AG04449 (cell line): ENCODE measurements around the gene DAG1.

Experiments
- CTCF ChIA-PET: fragments of 350-600 bp; formaldehyde crosslinking; extraction: SDS; loops from one replicate; lab custom pipeline; 2021; ENCODE audit warnings: antibody characterized with exemption; lab: Yijun Ruan, JAX
- POLR2A ChIA-PET: fragments of 400-600, 350-600 bp; formaldehyde crosslinking; extraction: SDS; loops from one replicate; lab custom pipeline; 2020; ENCODE audit warnings: antibody characterized with exemption, inconsistent platforms; lab: Yijun Ruan, JAX
- DNase-seq: peaks from one replicate; pipeline ENCODE4 v3.0.0-alpha.2; 2010; ENCODE audit warnings: low read depth, low spot score
- H3K4me3 ChIP-seq: 2 replicates; pipeline ENCODE4 v1.5.1; 2011; ENCODE audit warnings: low read depth, mild to moderate bottlenecking, control low read depth, low read length
- CTCF ChIP-seq: IDR thresholded peaks from one replicate; pipeline ENCODE4 v1.5.1; 2011; ENCODE audit warnings: mild to moderate bottlenecking, moderate library complexity, low read length, control low read depth, inconsistent platforms; ENCODE audit not compliant: insufficient read depth; ENCODE audit errors: missing control alignments

DAG1 gene

GRCh38 chr3:49500732-49501609 lies 30.9 kb downstream of the DAG1 start:
- peak; percentile 95 for DNase-seq
- TF ChIP-seq CTCF: no peak
- CTCF ChIA-PET: interaction anchor here (1.0 to 1.3 kb wide), 3 partner anchors 39 to 171 kb away, joined by 5 to 6 read pairs (median 5); no protein-coding TSS in a partner anchor
- POLR2A ChIA-PET: interaction anchor here (1.0 kb wide), 1 partner anchor 31 kb away, joined by 5 read pairs; the partner anchor contains the start of gene DAG1
- H3K4me3 ChIP-seq: no peak overlapping the region

- ChIA-PET POLR2A (no interaction called here), CTCF (interaction anchor here (1.0 kb wide), 1 partner anchor 170 kb away, joined by 5 read pairs; no protein-coding TSS in a partner anchor)
- no peak overlapping the region for H3K4me3 ChIP-seq
- TF ChIP-seq CTCF: no peak
- DNase-seq: no peak
Measured at GRCh38 chr3:49501842-49502241, 31.8 kb downstream of the DAG1 start.

GRCh38 chr3:49506906-49507305 lies 36.8 kb downstream of the DAG1 start:
- POLR2A ChIA-PET: no interaction called here
- no peak for TF ChIP-seq CTCF
- DNase-seq: no peak
- no peak overlapping the region for H3K4me3 ChIP-seq
- CTCF ChIA-PET: interaction anchor here (0.7 kb wide), 1 partner anchor 32 kb away, joined by 3 read pairs; no protein-coding TSS in a partner anchor

- ChIA-PET CTCF (interaction anchor here (1.2 kb wide), 1 partner anchor 31 kb away, joined by 5 read pairs; no protein-coding TSS in a partner anchor), POLR2A (interaction anchor here (0.6 kb wide), 1 partner anchor 237 kb away, joined by 3 read pairs; no protein-coding TSS in a partner anchor)
- no peak for TF ChIP-seq CTCF
- no peak for DNase-seq
- no peak overlapping the region for H3K4me3 ChIP-seq
Measured at GRCh38 chr3:49509028-49509561, 39.0 kb downstream of the DAG1 start.

- ChIA-PET CTCF (interaction anchor here (1.3 to 1.5 kb wide), 2 partner anchors 12 to 160 kb away, joined by 4 read pairs; no protein-coding TSS in a partner anchor), POLR2A (no interaction called here)
- no peak for TF ChIP-seq CTCF
Measured at GRCh38 chr3:49511639-49512038, 41.6 kb downstream of the DAG1 start.

GRCh38 chr3:49512781-49513355 lies 42.8 kb downstream of the DAG1 start:
- ChIA-PET POLR2A (no interaction called here), CTCF (interaction anchor here (0.5 to 2.2 kb wide), 5 partner anchors 24 to 826 kb away, joined by 3 to 14 read pairs (median 4); no protein-coding TSS in a partner anchor)
- TF ChIP-seq CTCF: no peak
- DNase-seq: no peak
- H3K4me3 ChIP-seq: no peak overlapping the region

More at GRCh38 chr3:49511639-49512038, 41.6 kb downstream of the DAG1 start:
- no peak overlapping the region for H3K4me3 ChIP-seq
- DNase-seq: no peak
